ENCODE results near the gene KRTDAP. TPM values are rescaled to one million over a fixed set of nuclear protein-coding genes. Genes with fewer than 3 reads are reported as not detected.

Gene KRTDAP
- total and polyA plus RNA-seq, 9 of the 15 experiments (the other 6 are each of a cell fraction or from before 2014, with no cell fraction given): not detected

DNA sequence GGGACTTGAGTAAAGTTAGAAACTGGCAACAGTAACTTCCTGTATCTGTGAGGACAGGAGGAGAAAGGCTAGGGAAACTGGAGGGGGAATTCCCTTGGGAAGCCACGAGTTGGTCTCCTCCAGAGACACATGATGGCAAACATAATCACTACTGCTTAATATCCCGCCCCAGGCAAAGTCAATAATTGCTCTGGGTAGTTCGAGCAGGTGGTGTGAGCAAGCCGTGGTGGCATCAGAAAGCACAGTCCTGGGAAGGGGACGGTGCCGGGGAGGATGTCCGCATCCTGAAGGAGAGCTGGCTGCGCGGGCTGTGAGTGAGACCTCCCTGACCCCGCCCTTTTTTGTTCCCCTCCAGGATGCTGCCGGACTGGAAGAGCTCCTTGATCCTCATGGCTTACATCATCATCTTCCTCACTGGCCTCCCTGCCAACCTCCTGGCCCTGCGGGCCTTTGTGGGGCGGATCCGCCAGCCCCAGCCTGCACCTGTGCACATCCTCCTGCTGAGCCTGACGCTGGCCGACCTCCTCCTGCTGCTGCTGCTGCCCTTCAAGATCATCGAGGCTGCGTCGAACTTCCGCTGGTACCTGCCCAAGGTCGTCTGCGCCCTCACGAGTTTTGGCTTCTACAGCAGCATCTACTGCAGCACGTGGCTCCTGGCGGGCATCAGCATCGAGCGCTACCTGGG lies 40.8 kb downstream of the KRTDAP start:
- in situ Hi-C loops (cut with MboI) (no loop called here), intact Hi-C loops (cut with micrococcal nuclease) (no loop called here)
- Histone ChIP-seq H4K20me1 (replicated peaks; ENCODE audit: control insufficient read depth, insufficient read depth, low read length) (no peaks in the 10 kb centered on the region), H3K79me2 (ENCODE audit: control insufficient read depth, insufficient read depth, low read length) (no peaks in the 10 kb centered on the region), H2AFZ (ENCODE audit: low read depth, low read length) (no peak overlapping the region), H3K9me1 (ENCODE audit: control insufficient read depth, insufficient read depth, low read length) (no peaks in the 10 kb centered on the region), H3K27me3 (ENCODE audit: control insufficient read depth in 2 of 2, insufficient read depth in 2 of 2, low read length in 2 of 2) (peaks cover 45 to 70% of the 10 kb centered on the region in 2 experiments), H3K4me2 (ENCODE audit: insufficient read depth, low read length) (no peak overlapping the region), H3K27ac (ENCODE audit: extremely low read depth, low read depth, low read length) (no peak overlapping the region), H3K9ac (ENCODE audit: insufficient read depth in 1 of 2, low read depth in 2 of 2, low read length in 2 of 2) (no peak overlapping the region), H3K4me3 (no peak overlapping the region), H3K9me3 (replicated peaks; ENCODE audit: control insufficient read depth, insufficient read depth, low read depth, low read length) (no peaks in the 10 kb centered on the region), H3K36me3 (ENCODE audit: control insufficient read depth, insufficient read depth, low read length) (no peaks in the 10 kb centered on the region), H3K4me1 (replicated peaks in 1 of 2; ENCODE audit: control insufficient read depth in 2 of 2, insufficient read depth in 2 of 2, low read length in 2 of 2) (peaks cover 0 to 14% of the 10 kb centered on the region in 2 experiments; a peak in 2 of 5 replicates)
- DNase-seq (ENCODE audit: extremely low read depth in 1 of 4, low spot score in 3 of 4): no peak
- CTCF ChIA-PET (ENCODE audit: low intra/inter-chr PET ratio): no interaction called here
- WGBS (ENCODE audit: insufficient coverage, low coverage, missing lambda C conversion rate): 18% methylated on average over 25 of the region's 27 CpGs
- FAIRE-seq: no peak
- no peak for ATAC-seq
- BruUV-seq (replicated peaks): no TSS peak
- POLR2A ChIA-PET: no interaction called here
- TF ChIP-seq TAF9B (IDR thresholded peaks at IDR 0.05; ENCODE audit: partially characterized antibody) (no peak), MGA (IDR thresholded peaks at IDR 0.05) (no peak), FOSL1 (tag; conservative IDR thresholded peaks at IDR 0.05) (no peak), ETV6 (IDR thresholded peaks at IDR 0.05; ENCODE audit: borderline replicate concordance in 1 of 2, low read depth in 2 of 2, low read length in 1 of 2) (no peak), ETV6 (CRISPR knock-in tag; IDR thresholded peaks at IDR 0.05; ENCODE audit: borderline replicate concordance) (no peak)

All from K562 (cell line).